Esophagus squamous epithelium (tissue), 5 donors: ENCODE data around the gene PBX4. TPM values are rescaled to one million over a fixed set of nuclear protein-coding genes. Genes with fewer than 3 reads are reported as not detected.

Experiments used
- DNase-seq: peaks from one replicate; lab custom pipeline; 2025; lab: John Stamatoyannopoulos, UW
- H3K27ac ChIP-seq, 4 donors: fragments of 200-600 bp; sonication (generic); one replicate each; pipeline ENCODE4 v1.5.1; 2016 to 2019; ENCODE audit warnings: mild to moderate bottlenecking in 1 of 4
- H3K27me3 ChIP-seq, 4 donors: fragments of 200-600 bp; sonication (generic); 1 replicate in 3 of 4; 2 replicates in 1 of 4; pipeline versions ENCODE4 v1.5.1 to v1.6.0; 2017 to 2021; ENCODE audit warnings: antibody characterized with exemption in 1 of 4
- H3K36me3 ChIP-seq, 3 donors: fragments of 200-600 bp; sonication (generic); one replicate each; pipeline ENCODE4 v1.5.1; 2016 to 2019
- H3K4me1 ChIP-seq, 3 donors: fragments of 200-600 bp; sonication (generic); one replicate each; pipeline ENCODE4 v1.5.1; 2017 to 2019
- H3K4me3 ChIP-seq, 4 donors: fragments of 200-600 bp; sonication (generic); 1 replicate in 3 of 4; 2 replicates in 1 of 4; pipeline ENCODE4 v1.5.1; 2016 to 2019; ENCODE audit warnings: mild to moderate bottlenecking in 2 of 4, moderate library complexity in 1 of 4
- H3K9me3 ChIP-seq, 3 donors: fragments of 200-600 bp; sonication (generic); one replicate each; pipeline ENCODE4 v1.5.1; 2016 to 2019
- POLR2A ChIP-seq, 4 donors: fragments of 450-650 bp; IDR thresholded peaks; one replicate each; pipeline ENCODE4 v1.6.1; 2017; ENCODE audit warnings: antibody characterized with exemption in 4 of 4, mild to moderate bottlenecking in 4 of 4, moderate library complexity in 3 of 4
- WGBS, 2 donors: methylation state at CpG; one replicate each; pipeline ENCODE4 v1.1.5; 2018; 5-methylcytosine and 5-hydroxymethylcytosine counted together
- intact Hi-C: fragments of 100-400 bp; cut with DNase I; formaldehyde crosslinking; loops from one replicate; pipeline ENCODE4 v1.15.0; 2022
- total RNA-seq, 4 donors: library from RNA; depleted of rRNA; stranded (reverse); fragments of >200 nt; gene quantifications; one replicate each; pipeline ENCODE4 v1.1.0, GENCODE V29; 2016
- TF ChIP-seq, protein P1 (sequence below), 6 experiments: fragments of 450-650 bp in 4 of 6; fragments of 200-600 bp in 2 of 6; sonication (generic) in 2 of 6; IDR thresholded peaks; one replicate each; pipeline ENCODE4 v1.5.1; 2016 to 2019; ENCODE audit warnings: antibody characterized with exemption in 6 of 6, mild to moderate bottlenecking in 4 of 6, moderate library complexity in 4 of 6
- donor health status: DM: yes; HTN: yes; CAD: no.

Gene PBX4
- total RNA-seq, 4 donors from 2014 or later = 0.61 to 1.9 (median 1.7) TPM

DNA sequence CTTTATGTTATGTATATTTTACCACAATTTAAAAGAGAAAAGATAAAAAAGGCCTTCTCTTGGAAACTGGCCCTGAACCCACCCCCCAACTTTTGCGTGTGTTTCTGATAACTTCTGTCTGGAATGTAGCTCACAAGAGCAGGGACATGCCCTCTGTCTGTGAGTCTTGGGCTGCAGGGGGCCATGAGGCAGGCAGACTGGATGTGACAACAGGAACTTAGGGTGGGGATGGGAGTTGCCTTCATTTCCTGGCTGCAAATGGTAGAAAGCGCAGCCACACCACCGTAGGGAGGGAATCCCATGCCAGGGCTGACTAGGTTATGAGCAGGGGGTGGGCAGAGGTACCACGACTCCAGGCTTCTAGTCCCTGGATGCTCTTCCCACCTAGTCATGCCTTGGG, 58.6 kb downstream of the PBX4 start:
- intact Hi-C loops = no loop called here
- H3K9me3 ChIP-seq = no peaks in the 10 kb centered on the region
- 66 to 71% methylated on average over 4 of the region's 4 CpGs for WGBS, 2 donors
- TF ChIP-seq, protein P1, sequence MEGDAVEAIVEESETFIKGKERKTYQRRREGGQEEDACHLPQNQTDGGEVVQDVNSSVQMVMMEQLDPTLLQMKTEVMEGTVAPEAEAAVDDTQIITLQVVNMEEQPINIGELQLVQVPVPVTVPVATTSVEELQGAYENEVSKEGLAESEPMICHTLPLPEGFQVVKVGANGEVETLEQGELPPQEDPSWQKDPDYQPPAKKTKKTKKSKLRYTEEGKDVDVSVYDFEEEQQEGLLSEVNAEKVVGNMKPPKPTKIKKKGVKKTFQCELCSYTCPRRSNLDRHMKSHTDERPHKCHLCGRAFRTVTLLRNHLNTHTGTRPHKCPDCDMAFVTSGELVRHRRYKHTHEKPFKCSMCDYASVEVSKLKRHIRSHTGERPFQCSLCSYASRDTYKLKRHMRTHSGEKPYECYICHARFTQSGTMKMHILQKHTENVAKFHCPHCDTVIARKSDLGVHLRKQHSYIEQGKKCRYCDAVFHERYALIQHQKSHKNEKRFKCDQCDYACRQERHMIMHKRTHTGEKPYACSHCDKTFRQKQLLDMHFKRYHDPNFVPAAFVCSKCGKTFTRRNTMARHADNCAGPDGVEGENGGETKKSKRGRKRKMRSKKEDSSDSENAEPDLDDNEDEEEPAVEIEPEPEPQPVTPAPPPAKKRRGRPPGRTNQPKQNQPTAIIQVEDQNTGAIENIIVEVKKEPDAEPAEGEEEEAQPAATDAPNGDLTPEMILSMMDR (IDR thresholded peaks at IDR 0.05) = no peak
- no peak for TF ChIP-seq POLR2A (IDR thresholded peaks at IDR 0.05)
- no peak overlapping the region for H3K4me3 ChIP-seq
- no peak for DNase-seq
- no peaks in the 10 kb centered on the region for H3K36me3 ChIP-seq
- no peaks in the 10 kb centered on the region for H3K4me1 ChIP-seq
- H3K27ac ChIP-seq = no peak overlapping the region
- H3K27me3 ChIP-seq = peaks cover 0 to 1% (median 0%) of the 10 kb centered on the region in 4 donors

DNA sequence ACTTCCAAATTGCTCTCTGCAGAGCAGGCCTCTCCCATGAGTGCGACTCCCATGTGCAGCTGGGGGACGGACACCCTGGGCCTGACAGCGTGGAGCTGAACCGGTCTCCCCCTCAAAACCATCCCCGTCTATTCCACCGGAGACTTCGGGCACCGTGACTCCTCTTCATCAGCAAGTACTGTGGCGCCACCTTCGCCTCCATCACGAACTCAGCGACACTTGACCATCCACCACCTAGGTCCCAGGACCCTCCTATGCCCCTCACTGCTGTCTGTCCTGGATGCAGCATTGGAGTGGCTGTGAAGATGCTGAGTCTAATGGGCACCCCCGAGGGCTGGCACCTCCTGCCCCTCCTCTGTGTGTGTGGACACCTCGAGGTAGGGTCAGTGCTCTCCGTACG, 59.9 kb downstream of the PBX4 start:
- H3K4me3 ChIP-seq = no peak overlapping the region
- 78 to 85% methylated on average over 6 to 16 of the region's 16 CpGs for WGBS, 2 donors
- no peak for DNase-seq
- no peak overlapping the region for H3K27ac ChIP-seq
- intact Hi-C loops = no loop called here
- peaks cover 0 to 7% (median 0%) of the 10 kb centered on the region in 4 donors for H3K27me3 ChIP-seq
- TF ChIP-seq POLR2A (IDR thresholded peaks at IDR 0.05) = no peak
- H3K36me3 ChIP-seq = no peaks in the 10 kb centered on the region
- H3K9me3 ChIP-seq = no peaks in the 10 kb centered on the region
- H3K4me1 ChIP-seq = no peaks in the 10 kb centered on the region

DNA sequence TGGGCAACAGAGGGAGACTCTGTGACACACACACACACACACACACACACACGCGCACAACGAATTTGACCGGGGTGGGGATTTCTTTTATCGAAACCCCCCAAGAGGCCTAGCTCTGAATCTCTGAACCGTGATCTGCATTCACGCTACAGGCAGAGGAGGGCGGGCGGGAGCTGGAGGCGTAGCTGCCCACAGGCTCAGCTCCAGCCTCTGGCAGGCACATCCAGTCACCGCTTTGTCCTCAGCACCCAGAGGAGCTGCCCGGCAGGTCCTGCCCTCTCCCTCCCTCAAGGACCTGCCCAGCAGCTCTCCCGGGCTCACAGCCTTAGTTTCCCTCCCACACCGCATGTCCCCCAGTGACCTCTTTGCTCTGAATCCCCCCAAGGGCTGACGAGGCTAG, 60.4 kb downstream of the PBX4 start:
- H3K27me3 ChIP-seq = peaks cover 0 to 7% (median 0%) of the 10 kb centered on the region in 4 donors
- intact Hi-C loops = no loop called here
- no peaks in the 10 kb centered on the region for H3K36me3 ChIP-seq
- H3K4me1 ChIP-seq = no peaks in the 10 kb centered on the region
- TF ChIP-seq POLR2A (IDR thresholded peaks at IDR 0.05) = no peak
- TF ChIP-seq, protein P1 (IDR thresholded peaks at IDR 0.05) = no peak
- WGBS, 2 donors = 89 to 90% methylated on average over 9 to 10 of the region's 15 CpGs
- H3K27ac ChIP-seq = no peak overlapping the region
- DNase-seq = no peak
- no peaks in the 10 kb centered on the region for H3K9me3 ChIP-seq
- H3K4me3 ChIP-seq = no peak overlapping the region

DNA sequence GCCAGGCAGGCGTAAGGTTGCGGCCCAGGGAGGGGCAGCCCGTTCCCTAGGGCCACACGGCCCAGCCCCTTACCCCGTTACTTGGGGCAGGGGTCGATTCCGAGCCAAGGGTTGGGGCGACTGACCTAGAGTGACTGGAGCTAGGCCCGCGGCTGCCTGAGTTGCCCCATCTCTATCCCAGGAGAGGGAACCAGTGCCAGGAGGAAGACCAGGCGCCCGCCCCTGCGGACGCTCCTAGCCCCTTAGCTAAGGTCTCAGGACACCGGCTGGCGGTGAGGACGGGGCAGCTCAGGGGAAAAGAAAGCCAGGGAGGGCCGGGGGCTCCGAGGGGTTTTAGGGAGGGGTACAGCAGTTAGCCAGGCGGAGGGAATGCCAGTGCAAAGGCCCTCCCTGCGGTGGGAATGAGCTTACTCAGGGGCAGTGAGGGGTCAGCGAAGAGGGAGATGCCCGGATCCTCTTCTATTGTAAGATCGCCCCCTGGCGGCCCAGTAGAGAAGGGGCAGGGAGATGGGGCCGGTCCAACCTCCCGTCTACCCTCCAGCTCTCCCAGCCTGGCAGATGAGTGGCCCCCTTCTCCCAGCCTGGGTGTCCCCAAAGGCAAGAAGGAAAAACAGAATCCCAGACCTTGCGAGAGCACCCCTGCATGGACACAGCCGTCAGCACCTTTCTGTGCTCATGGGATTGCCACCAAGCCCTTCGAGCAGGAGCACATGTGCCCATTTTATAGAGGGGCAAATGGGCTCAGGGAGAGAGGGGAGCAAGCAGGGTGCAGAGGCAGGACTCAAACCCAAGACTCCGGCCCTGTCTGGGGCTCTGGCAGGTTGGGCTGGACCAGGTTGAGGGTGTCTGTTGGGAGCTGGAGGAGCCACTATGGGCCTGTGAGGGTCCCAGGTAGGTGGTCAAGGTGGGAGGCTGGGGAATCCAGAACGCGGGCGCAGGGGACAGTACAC, 64.1 kb downstream of the PBX4 start:
- no peak overlapping the region for H3K27ac ChIP-seq

DNA sequence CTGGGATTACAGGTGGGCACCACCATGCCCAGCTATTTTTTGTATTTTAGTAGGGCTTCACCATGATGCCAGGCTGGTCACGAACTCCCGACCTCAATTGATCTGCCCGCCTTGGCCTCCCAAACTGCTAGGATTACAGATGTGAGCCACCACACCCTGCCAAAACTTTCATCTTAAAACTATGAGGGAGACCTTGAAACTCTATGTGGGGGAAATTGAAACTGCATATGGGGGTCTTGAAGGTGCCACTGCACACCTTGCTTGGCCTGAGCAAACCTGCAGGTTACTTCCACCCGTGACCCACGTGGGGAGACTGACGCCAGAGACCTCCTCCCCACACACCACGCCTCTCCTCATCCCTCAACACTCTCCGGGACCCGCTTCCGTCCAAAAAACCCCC, 64.8 kb downstream of the PBX4 start:
- 91 to 100% methylated on average over 2 to 7 of the region's 10 CpGs for WGBS, 2 donors
- DNase-seq = no peak
- H3K27ac ChIP-seq = no peak overlapping the region
- peaks cover 0 to 33% (median 0%) of the 10 kb centered on the region in 4 donors for H3K27me3 ChIP-seq
- intact Hi-C loops = no loop called here
- no peak for TF ChIP-seq POLR2A (IDR thresholded peaks at IDR 0.05)
- TF ChIP-seq, protein P1 (IDR thresholded peaks at IDR 0.05) = no peak
- no peaks in the 10 kb centered on the region for H3K4me1 ChIP-seq
- H3K36me3 ChIP-seq = no peaks in the 10 kb centered on the region
- H3K9me3 ChIP-seq = no peaks in the 10 kb centered on the region
- H3K4me3 ChIP-seq = no peak overlapping the region

More for the DNA sequence above, 64.1 kb downstream of the PBX4 start:
- Histone ChIP-seq H3K4me1 (no peaks in the 10 kb centered on the region), H3K36me3 (no peaks in the 10 kb centered on the region), H3K4me3 (no peak overlapping the region), H3K27me3 (peaks cover 0 to 26% (median 0%) of the 10 kb centered on the region in 4 donors), H3K9me3 (no peaks in the 10 kb centered on the region)
- TF ChIP-seq, protein P1 (IDR thresholded peaks at IDR 0.05) = peak; percentile 53 to 70 (median 63)
- no peak for TF ChIP-seq POLR2A (IDR thresholded peaks at IDR 0.05)
- intact Hi-C loops = no loop called here
- 31 to 60% methylated on average over 9 to 24 of the region's 34 CpGs for WGBS, 2 donors
- DNase-seq = no peak
